K562 (cell line): ENCODE measurements around the gene C4A. TPM values are rescaled to one million over a fixed set of nuclear protein-coding genes. Genes with fewer than 3 reads are reported as not detected.

Experiments
- ASH1L ChIP-seq: fragments of 450-650 bp; IDR thresholded peaks from 2 replicates; pipeline ENCODE4 v1.6.1; 2018; ENCODE audit warnings: borderline replicate concordance, mild to moderate bottlenecking, low read depth; ENCODE audit not compliant: partially characterized antibody
- CBX8 ChIP-seq: fragments of 200-600 bp; sonication (generic); IDR thresholded peaks from 2 replicates; pipeline ENCODE4 v1.6.1; 2012; ENCODE audit warnings: borderline replicate concordance, mixed run types, low read depth, mild to moderate bottlenecking, moderate library complexity, mixed read lengths, low read length, control low read depth, inconsistent platforms; ENCODE audit not compliant: poor library complexity, severe bottlenecking; ENCODE audit errors: extremely low read depth
- CSDE1 ChIP-seq, 2 experiments: fragments of 450-650 bp; IDR thresholded peaks; 2 replicates each; pipeline ENCODE4 v1.6.1; 2016; ENCODE audit warnings: mild to moderate bottlenecking in 1 of 2
- DNMT1 ChIP-seq: fragments of 450-650 bp; IDR thresholded peaks from 2 replicates; pipeline ENCODE4 v1.6.1; 2016; ENCODE audit warnings: antibody characterized with exemption, mild to moderate bottlenecking
- EGR1 ChIP-seq: fragments of 450-650 bp; conservative IDR thresholded peaks from 2 replicates; pipeline ENCODE4 v1.6.1; 2017; ENCODE audit warnings: mild to moderate bottlenecking
- ESRRA ChIP-seq: fragments of 450-650 bp; IDR thresholded peaks from 2 replicates; pipeline ENCODE4 v1.6.1; 2014; ENCODE audit warnings: low read depth, mild to moderate bottlenecking, moderate library complexity, borderline replicate concordance
- FOXJ3 ChIP-seq: sonication (generic); formaldehyde crosslinking; IDR thresholded peaks from 2 replicates; pipeline ENCODE4 v1.4.0; 2020; ENCODE audit warnings: mild to moderate bottlenecking, missing genetic modification reagents
- HDAC6 ChIP-seq: IDR thresholded peaks from 2 replicates; pipeline ENCODE4 v1.6.1; 2012; ENCODE audit warnings: low read depth, mild to moderate bottlenecking, control low read depth, inconsistent platforms, low read length, moderate library complexity
- HMG20A ChIP-seq: fragments of 450-650 bp; formaldehyde crosslinking; conservative IDR thresholded peaks from 2 replicates; pipeline ENCODE4 v1.4.0; 2020; ENCODE audit warnings: mild to moderate bottlenecking, mixed read lengths
- JUN ChIP-seq, 2 experiments: sonication (generic) in 1 of 2; formaldehyde crosslinking in 1 of 2; IDR thresholded peaks; 2 replicates each; pipeline versions ENCODE4 v1.6.1 to v1.8.0; 2012 to 2022; ENCODE audit warnings: borderline replicate concordance in 2 of 2, mild to moderate bottlenecking in 2 of 2, improper control_type of control experiment in 1 of 2, low read depth in 1 of 2, low read length in 1 of 2, missing genetic modification reagents in 1 of 2
- NFE2 ChIP-seq: IDR thresholded peaks from 2 replicates; pipeline ENCODE4 v1.6.1; 2014; ENCODE audit warnings: antibody characterized with exemption, low read depth
- RB1 ChIP-seq: fragments of 450-650 bp; IDR thresholded peaks from 2 replicates; pipeline ENCODE4 v1.6.1; 2017; ENCODE audit warnings: low read depth, mild to moderate bottlenecking
- SUPT5H ChIP-seq: fragments of 450-650 bp; IDR thresholded peaks from 2 replicates; pipeline ENCODE4 v1.6.1; 2016
- ZNF174 ChIP-seq: fragments of 250-450 bp; sonication (Bioruptor Pico); IDR thresholded peaks from 2 replicates; pipeline ENCODE4 v1.4.0; 2020; ENCODE audit warnings: mild to moderate bottlenecking
- ZNF780A ChIP-seq: fragments of 250-450 bp; sonication (Bioruptor Pico); IDR thresholded peaks from 2 replicates; pipeline ENCODE4 v1.5.0; 2021; ENCODE audit warnings: mild to moderate bottlenecking
- polyA plus RNA-seq, 8 experiments: library from polyadenylated mRNA; depleted of rRNA in 4 of 8; stranded (reverse) in 5 of 8; unstranded in 3 of 8; fragments of >200 nt; fragmentation: Nextera tagmentation in 2 of 8; fragmentation: Illumina TruSeq in 1 of 8; extraction: Ambion mirVana in 2 of 8; extraction: Trizol in 1 of 8; gene quantifications; 2 replicates each; pipeline versions ENCODE4 v1.2.1 to v1.2.3, GENCODE V29; 2011 to 2014; ENCODE audit warnings: inconsistent platforms in 1 of 8, missing spikeins in 1 of 8
- total RNA-seq, 7 experiments: library from RNA; depleted of rRNA in 6 of 7; stranded (reverse); fragments of >200 nt in 6 of 7; fragmentation: Illumina TruSeq in 2 of 7; extraction: Trizol in 2 of 7; gene quantifications; 2 replicates each; pipeline versions ENCODE4 v1.2.1 to v1.2.3, GENCODE V29; 2011 to 2021; ENCODE audit warnings: low replicate concordance in 1 of 7
- TF ChIP-seq, protein P1 (sequence below): fragments of 250-450 bp; sonication (Bioruptor Pico); IDR thresholded peaks from 2 replicates; pipeline ENCODE4 v1.5.0; 2020; ENCODE audit warnings: mild to moderate bottlenecking, borderline replicate concordance
- TF ChIP-seq, protein P2 (sequence below): fragments of 250-450 bp; sonication (Bioruptor Pico); IDR thresholded peaks from 2 replicates; pipeline ENCODE4 v1.5.0; 2021; ENCODE audit warnings: mild to moderate bottlenecking, borderline replicate concordance
- TF ChIP-seq, protein P3 (sequence below): fragments of 250-450 bp; sonication (Bioruptor Pico); IDR thresholded peaks from 2 replicates; pipeline ENCODE4 v1.8.0; 2022; ENCODE audit warnings: inconsistent platforms, mild to moderate bottlenecking, moderate library complexity, borderline replicate concordance
- TF ChIP-seq, protein P4 (sequence below): IDR thresholded peaks from 2 replicates; pipeline ENCODE4 v1.6.1; 2014; ENCODE audit warnings: antibody characterized with exemption

The C4A gene
- total and polyA plus RNA-seq, 9 of the 15 experiments (the other 6 are each of a cell fraction or from before 2014, with no cell fraction given) = 0.27 to 7.6 (median 5.0) TPM

DNA sequence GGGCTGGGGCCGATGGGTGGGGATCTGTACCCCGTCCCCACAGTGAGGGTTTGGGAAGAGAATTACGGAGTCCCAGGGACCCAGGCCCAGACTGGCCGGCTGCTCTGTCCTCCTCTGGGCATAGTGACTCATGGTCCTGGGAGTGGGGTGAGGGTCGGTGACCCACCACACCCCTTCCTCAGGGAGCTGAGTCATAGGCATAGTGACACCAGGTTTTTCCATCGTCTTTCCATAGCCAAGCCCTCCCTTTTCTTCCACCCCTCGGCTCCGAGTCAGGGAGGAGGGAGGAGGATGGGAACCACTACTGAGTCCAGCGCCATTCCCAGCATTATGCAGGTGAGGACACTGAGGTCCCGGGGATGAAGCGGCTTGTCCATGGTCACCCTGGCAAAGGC, 65.2 kb downstream of the C4A start (continued):
- TF ChIP-seq ZNF780A (CRISPR knock-in tag) (no peak), ZNF174 (CRISPR knock-in tag) (no peak), CBX8 (no peak), FOXJ3 (no peak), SUPT5H (no peak), ASH1L (no peak), DNMT1 (no peak), JUN (IDR thresholded peaks at IDR 0.05; ENCODE audit: borderline replicate concordance, low read depth, low read length) (0 out of 2 replicates have a peak, but pooled peaks have one; percentile 79), JUN (CRISPR knock-in tag; IDR thresholded peaks at IDR 0.05; ENCODE audit: borderline replicate concordance) (no peak), NFE2 (peak; percentile 57), RB1 (no peak), CSDE1 (IDR thresholded peaks at IDR 0.05) (no peak), HDAC6 (no peak), EGR1 (no peak), ESRRA (no peak), HMG20A (CRISPR knock-in tag) (no peak)
- TF ChIP-seq, protein P1, sequence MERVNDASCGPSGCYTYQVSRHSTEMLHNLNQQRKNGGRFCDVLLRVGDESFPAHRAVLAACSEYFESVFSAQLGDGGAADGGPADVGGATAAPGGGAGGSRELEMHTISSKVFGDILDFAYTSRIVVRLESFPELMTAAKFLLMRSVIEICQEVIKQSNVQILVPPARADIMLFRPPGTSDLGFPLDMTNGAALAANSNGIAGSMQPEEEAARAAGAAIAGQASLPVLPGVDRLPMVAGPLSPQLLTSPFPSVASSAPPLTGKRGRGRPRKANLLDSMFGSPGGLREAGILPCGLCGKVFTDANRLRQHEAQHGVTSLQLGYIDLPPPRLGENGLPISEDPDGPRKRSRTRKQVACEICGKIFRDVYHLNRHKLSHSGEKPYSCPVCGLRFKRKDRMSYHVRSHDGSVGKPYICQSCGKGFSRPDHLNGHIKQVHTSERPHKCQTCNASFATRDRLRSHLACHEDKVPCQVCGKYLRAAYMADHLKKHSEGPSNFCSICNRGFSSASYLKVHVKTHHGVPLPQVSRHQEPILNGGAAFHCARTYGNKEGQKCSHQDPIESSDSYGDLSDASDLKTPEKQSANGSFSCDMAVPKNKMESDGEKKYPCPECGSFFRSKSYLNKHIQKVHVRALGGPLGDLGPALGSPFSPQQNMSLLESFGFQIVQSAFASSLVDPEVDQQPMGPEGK (CRISPR knock-in tag) = no peak
- TF ChIP-seq, protein P2, sequence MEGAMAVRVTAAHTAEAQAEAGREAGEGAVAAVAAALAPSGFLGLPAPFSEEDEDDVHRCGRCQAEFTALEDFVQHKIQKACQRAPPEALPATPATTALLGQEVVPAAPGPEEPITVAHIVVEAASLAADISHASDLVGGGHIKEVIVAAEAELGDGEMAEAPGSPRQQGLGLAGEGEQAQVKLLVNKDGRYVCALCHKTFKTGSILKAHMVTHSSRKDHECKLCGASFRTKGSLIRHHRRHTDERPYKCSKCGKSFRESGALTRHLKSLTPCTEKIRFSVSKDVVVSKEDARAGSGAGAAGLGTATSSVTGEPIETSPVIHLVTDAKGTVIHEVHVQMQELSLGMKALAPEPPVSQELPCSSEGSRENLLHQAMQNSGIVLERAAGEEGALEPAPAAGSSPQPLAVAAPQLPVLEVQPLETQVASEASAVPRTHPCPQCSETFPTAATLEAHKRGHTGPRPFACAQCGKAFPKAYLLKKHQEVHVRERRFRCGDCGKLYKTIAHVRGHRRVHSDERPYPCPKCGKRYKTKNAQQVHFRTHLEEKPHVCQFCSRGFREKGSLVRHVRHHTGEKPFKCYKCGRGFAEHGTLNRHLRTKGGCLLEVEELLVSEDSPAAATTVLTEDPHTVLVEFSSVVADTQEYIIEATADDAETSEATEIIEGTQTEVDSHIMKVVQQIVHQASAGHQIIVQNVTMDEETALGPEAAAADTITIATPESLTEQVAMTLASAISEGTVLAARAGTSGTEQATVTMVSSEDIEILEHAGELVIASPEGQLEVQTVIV (CRISPR knock-in tag) = no peak
- TF ChIP-seq, protein P3, sequence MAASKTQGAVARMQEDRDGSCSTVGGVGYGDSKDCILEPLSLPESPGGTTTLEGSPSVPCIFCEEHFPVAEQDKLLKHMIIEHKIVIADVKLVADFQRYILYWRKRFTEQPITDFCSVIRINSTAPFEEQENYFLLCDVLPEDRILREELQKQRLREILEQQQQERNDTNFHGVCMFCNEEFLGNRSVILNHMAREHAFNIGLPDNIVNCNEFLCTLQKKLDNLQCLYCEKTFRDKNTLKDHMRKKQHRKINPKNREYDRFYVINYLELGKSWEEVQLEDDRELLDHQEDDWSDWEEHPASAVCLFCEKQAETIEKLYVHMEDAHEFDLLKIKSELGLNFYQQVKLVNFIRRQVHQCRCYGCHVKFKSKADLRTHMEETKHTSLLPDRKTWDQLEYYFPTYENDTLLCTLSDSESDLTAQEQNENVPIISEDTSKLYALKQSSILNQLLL (CRISPR knock-in tag) = no peak
- TF ChIP-seq, protein P4, sequence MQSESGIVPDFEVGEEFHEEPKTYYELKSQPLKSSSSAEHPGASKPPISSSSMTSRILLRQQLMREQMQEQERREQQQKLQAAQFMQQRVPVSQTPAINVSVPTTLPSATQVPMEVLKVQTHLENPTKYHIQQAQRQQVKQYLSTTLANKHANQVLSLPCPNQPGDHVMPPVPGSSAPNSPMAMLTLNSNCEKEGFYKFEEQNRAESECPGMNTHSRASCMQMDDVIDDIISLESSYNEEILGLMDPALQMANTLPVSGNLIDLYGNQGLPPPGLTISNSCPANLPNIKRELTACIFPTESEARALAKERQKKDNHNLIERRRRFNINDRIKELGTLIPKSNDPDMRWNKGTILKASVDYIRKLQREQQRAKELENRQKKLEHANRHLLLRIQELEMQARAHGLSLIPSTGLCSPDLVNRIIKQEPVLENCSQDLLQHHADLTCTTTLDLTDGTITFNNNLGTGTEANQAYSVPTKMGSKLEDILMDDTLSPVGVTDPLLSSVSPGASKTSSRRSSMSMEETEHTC = no peak
